HCT116 (cell line): Measurements from ENCODE around the gene KIRREL1. TPM values are rescaled to one million over a fixed set of nuclear protein-coding genes. Genes with fewer than 3 reads are reported as not detected.

Experiments
- ATAC-seq: fragments of 200-7000 bp; cut with Tn5 transposase; 2 replicates; pipeline ENCODE4 v1.9.1; 2020; ENCODE audit warnings: mild to moderate bottlenecking, moderate library complexity
- BruUV-seq: library from RNA; stranded (reverse); fragments of 400-500 nt; replicated peaks from 2 replicates; lab custom pipeline; 2021; lab: Mats Ljungman, UMichigan
- CTCF ChIA-PET: fragments of 300-600 bp; sonication (Branson Sonifier 250); formaldehyde crosslinking; loops from one replicate; lab custom pipeline; 2021; ENCODE audit warnings: antibody characterized with exemption; lab: Charles Lee
- POLR2A ChIA-PET: fragments of 300-600, 350-600 bp; sonication (Branson Sonifier 250); formaldehyde crosslinking; loops from one replicate; lab custom pipeline; 2021; ENCODE audit warnings: antibody characterized with exemption; lab: Charles Lee
- RAD21 ChIA-PET, 2 experiments: fragments of 300-600 bp; sonication (Branson Sonifier 250); formaldehyde crosslinking; loops; one replicate each; lab custom pipeline; 2023; ENCODE audit warnings: low total read pairs in 2 of 2; ENCODE audit not compliant: uncharacterized antibody in 2 of 2, unreplicated experiment in 2 of 2, low non-redundant PET in 1 of 2; lab: Charles Lee
- DNase-seq: peaks from one replicate; pipeline ENCODE4 v3.0.0-alpha.2; 2010; ENCODE audit warnings: low read depth, low spot score
- H2AFZ ChIP-seq: fragments of 200-600 bp; shearing (Covaris generic), sonication (generic); 2 replicates; pipeline ENCODE4 v1.6.1; 2017; ENCODE audit warnings: low read depth, mixed run types, mixed read lengths, antibody characterized with exemption, low read length; ENCODE audit not compliant: poor library complexity, severe bottlenecking
- H3K27ac ChIP-seq: 2 replicates; pipeline ENCODE4 v1.5.1; 2012; ENCODE audit warnings: low read depth, low read length
- H3K27me3 ChIP-seq: fragments of 200-600 bp; sonication (generic); 2 replicates; pipeline ENCODE4 v1.6.1; 2016; ENCODE audit warnings: mixed run types, low read length, mixed read lengths; ENCODE audit not compliant: insufficient read depth
- H3K36me3 ChIP-seq, 2 experiments: fragments of 200-500 bp in 1 of 2; fragments of 200-600 bp in 1 of 2; sonication (Bioruptor generic) in 1 of 2; sonication (generic) in 1 of 2; 2 replicates each; pipeline versions ENCODE4 v1.5.1 to v1.6.1; 2014 to 2016; ENCODE audit warnings: low read length in 2 of 2, inconsistent platforms in 1 of 2, mixed read lengths in 1 of 2, mixed run types in 1 of 2; ENCODE audit not compliant: insufficient read depth in 2 of 2, control insufficient read depth in 1 of 2
- H3K4me1 ChIP-seq, 2 experiments: fragments of 200-600 bp in 1 of 2; sonication (generic) in 1 of 2; 2 replicates each; pipeline versions ENCODE4 v1.5.1 to v1.6.1; 2012 to 2017; ENCODE audit warnings: low read length in 2 of 2, inconsistent platforms in 1 of 2, mild to moderate bottlenecking in 1 of 2, mixed read lengths in 1 of 2, mixed run types in 1 of 2, moderate library complexity in 1 of 2; ENCODE audit not compliant: insufficient read depth in 2 of 2, control insufficient read depth in 1 of 2
- H3K4me2 ChIP-seq: fragments of 200-600 bp; sonication (generic); 2 replicates; pipeline ENCODE4 v1.6.1; 2017; ENCODE audit warnings: mixed run types, low read length, mixed read lengths
- H3K4me3 ChIP-seq, 2 experiments: fragments of 200-600 bp in 1 of 2; sonication (generic) in 1 of 2; replicated peaks in 1 of 2; 2 replicates each; pipeline ENCODE4 v1.5.1; 2011 to 2016; ENCODE audit warnings: low read length in 2 of 2, control low read depth in 1 of 2, low read depth in 1 of 2, mild to moderate bottlenecking in 1 of 2, mixed read lengths in 1 of 2, mixed run types in 1 of 2
- H3K79me2 ChIP-seq: fragments of 200-600 bp; sonication (generic); 2 replicates; pipeline ENCODE4 v1.6.1; 2017; ENCODE audit warnings: mild to moderate bottlenecking, mixed run types, low read length, moderate library complexity, mixed read lengths; ENCODE audit not compliant: insufficient read depth
- H3K9ac ChIP-seq: fragments of 200-600 bp; sonication (generic); 2 replicates; pipeline ENCODE4 v1.6.1; 2016; ENCODE audit warnings: low read length, mixed read lengths
- H3K9me2 ChIP-seq: fragments of 200-600 bp; sonication (generic), shearing (Covaris generic); 2 replicates; pipeline ENCODE4 v1.6.1; 2017; ENCODE audit warnings: mixed run types, mild to moderate bottlenecking, moderate library complexity; ENCODE audit not compliant: insufficient read depth
- H3K9me3 ChIP-seq, 2 experiments: fragments of 200-500 bp in 1 of 2; fragments of 200-600 bp in 1 of 2; sonication (Bioruptor generic) in 1 of 2; sonication (generic) in 1 of 2; 2 replicates each; pipeline ENCODE4 v1.6.1; 2014 to 2017; ENCODE audit warnings: low read length in 2 of 2, mixed read lengths in 2 of 2, inconsistent platforms in 1 of 2, low read depth in 1 of 2, mild to moderate bottlenecking in 1 of 2, mixed run types in 1 of 2, moderate library complexity in 1 of 2; ENCODE audit not compliant: control insufficient read depth in 1 of 2, insufficient read depth in 1 of 2
- H4K20me1 ChIP-seq: fragments of 200-600 bp; sonication (generic), shearing (Covaris generic); 2 replicates; pipeline ENCODE4 v1.6.1; 2017; ENCODE audit warnings: mixed run types, mild to moderate bottlenecking, moderate library complexity; ENCODE audit not compliant: insufficient read depth
- CEBPB ChIP-seq: IDR thresholded peaks from 2 replicates; pipeline ENCODE4 v1.6.1; 2012; ENCODE audit warnings: low read depth
- EGR1 ChIP-seq: IDR thresholded peaks from 2 replicates; pipeline ENCODE4 v1.6.1; 2012; ENCODE audit warnings: low read depth
- ELF1 ChIP-seq: IDR thresholded peaks from 2 replicates; pipeline ENCODE4 v1.6.1; 2012; ENCODE audit warnings: low read depth, borderline replicate concordance
- EZH2 ChIP-seq: fragments of 200-600 bp; sonication (generic); IDR thresholded peaks from 2 replicates; pipeline ENCODE4 v1.6.1; 2017; ENCODE audit warnings: antibody characterized with exemption, mixed run types
- FOSL1 ChIP-seq: IDR thresholded peaks from 2 replicates; pipeline ENCODE4 v1.6.1; 2012; ENCODE audit warnings: low read depth
- JUND ChIP-seq: IDR thresholded peaks from 2 replicates; pipeline ENCODE4 v1.6.1; 2012
- SIN3A ChIP-seq: IDR thresholded peaks from 2 replicates; pipeline ENCODE4 v1.6.1; 2012; ENCODE audit warnings: low read depth
- SP1 ChIP-seq: IDR thresholded peaks from 2 replicates; pipeline ENCODE4 v1.6.1; 2012; ENCODE audit warnings: low read depth
- SRF ChIP-seq: IDR thresholded peaks from 2 replicates; pipeline ENCODE4 v1.6.1; 2012; ENCODE audit warnings: low read depth
- TCF7L2 ChIP-seq: IDR thresholded peaks from 2 replicates; pipeline ENCODE4 v1.7.0; 2011; ENCODE audit warnings: borderline replicate concordance, inconsistent platforms; ENCODE audit not compliant: insufficient read depth, insufficient read length; ENCODE audit errors: extremely low read depth
- intact Hi-C: fragments of 100-400 bp; cut with micrococcal nuclease; formaldehyde crosslinking; loops from 2 replicates; pipeline ENCODE4 v1.10.0; 2022
- total RNA-seq: library from RNA; stranded (reverse); gene quantifications from one replicate; pipeline ENCODE4 v1.2.1, GENCODE V29; 2021; ENCODE audit not compliant: unreplicated experiment
- TF ChIP-seq, protein P1 (sequence below): IDR thresholded peaks from 2 replicates; pipeline ENCODE4 v1.6.1; 2012
- TF ChIP-seq, protein P2 (sequence below): IDR thresholded peaks from 2 replicates; pipeline ENCODE4 v1.6.1; 2012
- TF ChIP-seq, protein P3 (sequence below): IDR thresholded peaks from 2 replicates; pipeline ENCODE4 v1.6.1; 2011; ENCODE audit warnings: mild to moderate bottlenecking, low read length, moderate library complexity; ENCODE audit not compliant: insufficient replicate concordance; ENCODE audit errors: extremely low read depth
- TF ChIP-seq, protein P4 (sequence below), 3 experiments: fragments of 200-600 bp in 1 of 3; sonication (generic) in 1 of 3; IDR thresholded peaks in 2 of 3; conservative IDR thresholded peaks in 1 of 3; 2 replicates each; pipeline ENCODE4 v1.5.1; 2012 to 2017; ENCODE audit warnings: low read depth in 2 of 3, low read length in 2 of 3, antibody characterized with exemption in 1 of 3, borderline replicate concordance in 1 of 3, control low read depth in 1 of 3, mild to moderate bottlenecking in 1 of 3, mixed read lengths in 1 of 3, mixed run types in 1 of 3, moderate library complexity in 1 of 3; ENCODE audit not compliant: insufficient read depth in 1 of 3
- TF ChIP-seq, protein P5 (sequence below): IDR thresholded peaks from 2 replicates; pipeline ENCODE4 v1.6.1; 2012; ENCODE audit warnings: low read depth

Gene KIRREL1
- total RNA-seq, 1 experiment from 2014 or later: 20.0 TPM

DNA sequence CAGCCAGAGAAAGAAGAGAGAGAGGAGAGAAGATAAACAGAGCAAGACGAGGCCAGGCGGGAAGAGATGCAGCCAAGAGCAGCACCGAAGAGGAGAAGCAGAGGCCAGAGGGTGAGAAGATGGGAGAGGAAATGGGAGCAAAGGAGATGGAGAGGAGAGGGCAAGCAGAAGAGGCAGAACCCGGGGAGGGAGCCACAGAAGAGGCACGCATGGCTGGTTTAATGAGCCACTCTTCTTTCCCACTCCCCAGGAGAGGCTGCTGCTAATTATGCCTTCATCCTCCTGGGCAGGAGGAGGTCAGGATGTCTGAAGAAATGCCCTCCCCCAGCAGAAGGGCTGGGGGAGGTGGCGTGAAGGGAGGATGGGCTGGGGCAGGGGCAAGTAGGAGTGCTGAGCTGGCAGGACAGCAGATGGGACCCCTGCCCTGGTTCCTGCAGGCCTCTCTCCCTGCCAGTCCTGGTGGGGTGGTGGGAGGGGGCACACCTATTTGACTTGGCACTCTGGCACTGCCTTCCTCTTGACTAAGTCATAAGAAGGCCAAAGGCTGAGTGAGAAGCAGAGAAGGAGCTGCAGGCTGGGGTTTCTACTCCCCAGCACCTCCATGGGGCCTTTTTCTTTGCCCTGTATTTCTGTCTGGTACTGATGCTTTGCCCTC lies 32.3 kb downstream of the KIRREL1 start:
- no peaks in the 10 kb centered on the region for H3K9me3 ChIP-seq
- H2AFZ ChIP-seq: no peak overlapping the region
- no peak overlapping the region for H3K9ac ChIP-seq
- H3K36me3 ChIP-seq: no peaks in the 10 kb centered on the region; a peak in 1 of 4 replicates
- DNase-seq (no peak), ATAC-seq (no peak)
- BruUV-seq: no TSS peak
- H3K27me3 ChIP-seq: no peaks in the 10 kb centered on the region
- TF ChIP-seq, protein P1, sequence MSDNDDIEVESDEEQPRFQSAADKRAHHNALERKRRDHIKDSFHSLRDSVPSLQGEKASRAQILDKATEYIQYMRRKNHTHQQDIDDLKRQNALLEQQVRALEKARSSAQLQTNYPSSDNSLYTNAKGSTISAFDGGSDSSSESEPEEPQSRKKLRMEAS: no peak
- TF ChIP-seq, protein P2, sequence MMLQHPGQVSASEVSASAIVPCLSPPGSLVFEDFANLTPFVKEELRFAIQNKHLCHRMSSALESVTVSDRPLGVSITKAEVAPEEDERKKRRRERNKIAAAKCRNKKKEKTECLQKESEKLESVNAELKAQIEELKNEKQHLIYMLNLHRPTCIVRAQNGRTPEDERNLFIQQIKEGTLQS: no peak
- no peak for TF ChIP-seq FOSL1
- no peak for TF ChIP-seq TCF7L2
- TF ChIP-seq, protein P3, sequence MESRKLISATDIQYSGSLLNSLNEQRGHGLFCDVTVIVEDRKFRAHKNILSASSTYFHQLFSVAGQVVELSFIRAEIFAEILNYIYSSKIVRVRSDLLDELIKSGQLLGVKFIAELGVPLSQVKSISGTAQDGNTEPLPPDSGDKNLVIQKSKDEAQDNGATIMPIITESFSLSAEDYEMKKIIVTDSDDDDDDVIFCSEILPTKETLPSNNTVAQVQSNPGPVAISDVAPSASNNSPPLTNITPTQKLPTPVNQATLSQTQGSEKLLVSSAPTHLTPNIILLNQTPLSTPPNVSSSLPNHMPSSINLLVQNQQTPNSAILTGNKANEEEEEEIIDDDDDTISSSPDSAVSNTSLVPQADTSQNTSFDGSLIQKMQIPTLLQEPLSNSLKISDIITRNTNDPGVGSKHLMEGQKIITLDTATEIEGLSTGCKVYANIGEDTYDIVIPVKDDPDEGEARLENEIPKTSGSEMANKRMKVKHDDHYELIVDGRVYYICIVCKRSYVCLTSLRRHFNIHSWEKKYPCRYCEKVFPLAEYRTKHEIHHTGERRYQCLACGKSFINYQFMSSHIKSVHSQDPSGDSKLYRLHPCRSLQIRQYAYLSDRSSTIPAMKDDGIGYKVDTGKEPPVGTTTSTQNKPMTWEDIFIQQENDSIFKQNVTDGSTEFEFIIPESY: no peak
- no peak for TF ChIP-seq EGR1
- TF ChIP-seq, protein P4, sequence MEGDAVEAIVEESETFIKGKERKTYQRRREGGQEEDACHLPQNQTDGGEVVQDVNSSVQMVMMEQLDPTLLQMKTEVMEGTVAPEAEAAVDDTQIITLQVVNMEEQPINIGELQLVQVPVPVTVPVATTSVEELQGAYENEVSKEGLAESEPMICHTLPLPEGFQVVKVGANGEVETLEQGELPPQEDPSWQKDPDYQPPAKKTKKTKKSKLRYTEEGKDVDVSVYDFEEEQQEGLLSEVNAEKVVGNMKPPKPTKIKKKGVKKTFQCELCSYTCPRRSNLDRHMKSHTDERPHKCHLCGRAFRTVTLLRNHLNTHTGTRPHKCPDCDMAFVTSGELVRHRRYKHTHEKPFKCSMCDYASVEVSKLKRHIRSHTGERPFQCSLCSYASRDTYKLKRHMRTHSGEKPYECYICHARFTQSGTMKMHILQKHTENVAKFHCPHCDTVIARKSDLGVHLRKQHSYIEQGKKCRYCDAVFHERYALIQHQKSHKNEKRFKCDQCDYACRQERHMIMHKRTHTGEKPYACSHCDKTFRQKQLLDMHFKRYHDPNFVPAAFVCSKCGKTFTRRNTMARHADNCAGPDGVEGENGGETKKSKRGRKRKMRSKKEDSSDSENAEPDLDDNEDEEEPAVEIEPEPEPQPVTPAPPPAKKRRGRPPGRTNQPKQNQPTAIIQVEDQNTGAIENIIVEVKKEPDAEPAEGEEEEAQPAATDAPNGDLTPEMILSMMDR (IDR thresholded peaks at IDR 0.05 in 2 of 3, conservative IDR thresholded peaks at IDR 0.05 in 1 of 3; ENCODE audit: borderline replicate concordance in 1 of 3, insufficient read depth in 1 of 3, low read depth in 2 of 3, low read length in 2 of 3): no peak
- TF ChIP-seq, protein P5, sequence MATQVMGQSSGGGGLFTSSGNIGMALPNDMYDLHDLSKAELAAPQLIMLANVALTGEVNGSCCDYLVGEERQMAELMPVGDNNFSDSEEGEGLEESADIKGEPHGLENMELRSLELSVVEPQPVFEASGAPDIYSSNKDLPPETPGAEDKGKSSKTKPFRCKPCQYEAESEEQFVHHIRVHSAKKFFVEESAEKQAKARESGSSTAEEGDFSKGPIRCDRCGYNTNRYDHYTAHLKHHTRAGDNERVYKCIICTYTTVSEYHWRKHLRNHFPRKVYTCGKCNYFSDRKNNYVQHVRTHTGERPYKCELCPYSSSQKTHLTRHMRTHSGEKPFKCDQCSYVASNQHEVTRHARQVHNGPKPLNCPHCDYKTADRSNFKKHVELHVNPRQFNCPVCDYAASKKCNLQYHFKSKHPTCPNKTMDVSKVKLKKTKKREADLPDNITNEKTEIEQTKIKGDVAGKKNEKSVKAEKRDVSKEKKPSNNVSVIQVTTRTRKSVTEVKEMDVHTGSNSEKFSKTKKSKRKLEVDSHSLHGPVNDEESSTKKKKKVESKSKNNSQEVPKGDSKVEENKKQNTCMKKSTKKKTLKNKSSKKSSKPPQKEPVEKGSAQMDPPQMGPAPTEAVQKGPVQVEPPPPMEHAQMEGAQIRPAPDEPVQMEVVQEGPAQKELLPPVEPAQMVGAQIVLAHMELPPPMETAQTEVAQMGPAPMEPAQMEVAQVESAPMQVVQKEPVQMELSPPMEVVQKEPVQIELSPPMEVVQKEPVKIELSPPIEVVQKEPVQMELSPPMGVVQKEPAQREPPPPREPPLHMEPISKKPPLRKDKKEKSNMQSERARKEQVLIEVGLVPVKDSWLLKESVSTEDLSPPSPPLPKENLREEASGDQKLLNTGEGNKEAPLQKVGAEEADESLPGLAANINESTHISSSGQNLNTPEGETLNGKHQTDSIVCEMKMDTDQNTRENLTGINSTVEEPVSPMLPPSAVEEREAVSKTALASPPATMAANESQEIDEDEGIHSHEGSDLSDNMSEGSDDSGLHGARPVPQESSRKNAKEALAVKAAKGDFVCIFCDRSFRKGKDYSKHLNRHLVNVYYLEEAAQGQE: no peak
- no peak for TF ChIP-seq SIN3A
- no peak for TF ChIP-seq JUND
- no peak for TF ChIP-seq ELF1
- TF ChIP-seq EZH2: no peak
- no peak for TF ChIP-seq SRF
- no peak for TF ChIP-seq SP1
- no peak for TF ChIP-seq CEBPB
- peaks cover 25 to 37% of the 10 kb centered on the region in 2 experiments for H3K4me1 ChIP-seq
- no peak overlapping the region for H3K4me2 ChIP-seq
- H3K4me3 ChIP-seq: no peak overlapping the region
- H3K27ac ChIP-seq: no peak overlapping the region
- ChIA-PET RAD21 (no interaction called here), CTCF (interaction anchor here (0.7 kb wide), 1 partner anchor 1889 kb away, joined by 3 read pairs; no protein-coding TSS in a partner anchor), POLR2A (no interaction called here)
- no peaks in the 10 kb centered on the region for H4K20me1 ChIP-seq
- peaks cover 73% of the 10 kb centered on the region for H3K79me2 ChIP-seq
- intact Hi-C loops: no loop called here
- no peaks in the 10 kb centered on the region for H3K9me2 ChIP-seq
